PC-3 (cell line): ENCODE data around the gene ARID5A.

Experiments used
- EZH2 ChIP-seq: fragments of 300-600 bp; sonication (generic); IDR thresholded peaks from one replicate; pipeline ENCODE4 v1.6.1; 2017; ENCODE audit warnings: antibody characterized with exemption, mild to moderate bottlenecking, low read length; ENCODE audit not compliant: unreplicated experiment
- EZH2phosphoT487 ChIP-seq: fragments of 300-600 bp; sonication (generic); IDR thresholded peaks from 2 replicates; pipeline ENCODE4 v1.6.1; 2018; ENCODE audit warnings: mild to moderate bottlenecking, antibody characterized with exemption, low read length, borderline replicate concordance
- TF ChIP-seq, protein P1 (sequence below): fragments of 300-600 bp; sonication (generic); conservative IDR thresholded peaks from 2 replicates; pipeline ENCODE4 v1.5.1; 2017; ENCODE audit warnings: antibody characterized with exemption, low read depth, mild to moderate bottlenecking, low read length

GRCh38 chr2:96564026-96564425 is 27.5 kb downstream of the ARID5A start:
- TF ChIP-seq, protein P1, sequence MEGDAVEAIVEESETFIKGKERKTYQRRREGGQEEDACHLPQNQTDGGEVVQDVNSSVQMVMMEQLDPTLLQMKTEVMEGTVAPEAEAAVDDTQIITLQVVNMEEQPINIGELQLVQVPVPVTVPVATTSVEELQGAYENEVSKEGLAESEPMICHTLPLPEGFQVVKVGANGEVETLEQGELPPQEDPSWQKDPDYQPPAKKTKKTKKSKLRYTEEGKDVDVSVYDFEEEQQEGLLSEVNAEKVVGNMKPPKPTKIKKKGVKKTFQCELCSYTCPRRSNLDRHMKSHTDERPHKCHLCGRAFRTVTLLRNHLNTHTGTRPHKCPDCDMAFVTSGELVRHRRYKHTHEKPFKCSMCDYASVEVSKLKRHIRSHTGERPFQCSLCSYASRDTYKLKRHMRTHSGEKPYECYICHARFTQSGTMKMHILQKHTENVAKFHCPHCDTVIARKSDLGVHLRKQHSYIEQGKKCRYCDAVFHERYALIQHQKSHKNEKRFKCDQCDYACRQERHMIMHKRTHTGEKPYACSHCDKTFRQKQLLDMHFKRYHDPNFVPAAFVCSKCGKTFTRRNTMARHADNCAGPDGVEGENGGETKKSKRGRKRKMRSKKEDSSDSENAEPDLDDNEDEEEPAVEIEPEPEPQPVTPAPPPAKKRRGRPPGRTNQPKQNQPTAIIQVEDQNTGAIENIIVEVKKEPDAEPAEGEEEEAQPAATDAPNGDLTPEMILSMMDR: no peak
- TF ChIP-seq EZH2phosphoT487 (no peak), EZH2 (no peak)
